Hepatocyte (in vitro differentiated cells): ENCODE results near the gene ITPR2. TPM values are rescaled to one million over a fixed set of nuclear protein-coding genes. Genes with fewer than 3 reads are reported as not detected.

Source experiments
- DNase-seq: peaks from one replicate; pipeline ENCODE4 v3.0.0-alpha.2; 2016; ENCODE audit warnings: low spot score
- H2AFZ ChIP-seq: fragments of 200-600 bp; sonication (generic); 2 replicates; pipeline ENCODE4 v1.6.0; 2016; ENCODE audit warnings: antibody characterized with exemption, mild to moderate bottlenecking
- H3K27ac ChIP-seq: fragments of 200-600 bp; sonication (generic); 2 replicates; pipeline ENCODE4 v1.5.1; 2016; ENCODE audit warnings: mild to moderate bottlenecking
- H3K27me3 ChIP-seq: fragments of 200-600 bp; sonication (generic); 2 replicates; pipeline ENCODE4 v1.6.1; 2016
- H3K36me3 ChIP-seq: fragments of 200-600 bp; sonication (generic); replicated peaks from 2 replicates; pipeline ENCODE4 v1.5.1; 2016; ENCODE audit warnings: low read depth; ENCODE audit not compliant: insufficient read depth
- H3K4me1 ChIP-seq: fragments of 200-600 bp; sonication (generic); 2 replicates; pipeline ENCODE4 v1.5.1; 2016; ENCODE audit warnings: mild to moderate bottlenecking, moderate library complexity; ENCODE audit not compliant: insufficient read depth
- H3K4me2 ChIP-seq: fragments of 200-600 bp; sonication (generic); 2 replicates; pipeline ENCODE4 v1.6.0; 2016
- H3K4me3 ChIP-seq: fragments of 200-600 bp; sonication (generic); 2 replicates; pipeline ENCODE4 v1.5.1; 2016; ENCODE audit warnings: mild to moderate bottlenecking
- H3K79me2 ChIP-seq: fragments of 200-600 bp; sonication (generic); 2 replicates; pipeline ENCODE4 v1.6.0; 2017; ENCODE audit warnings: mild to moderate bottlenecking
- H3K9me2 ChIP-seq: fragments of 200-600 bp; sonication (generic); replicated peaks from 2 replicates; pipeline ENCODE4 v1.6.0; 2017; ENCODE audit warnings: mild to moderate bottlenecking; ENCODE audit not compliant: insufficient read depth
- H3K9me3 ChIP-seq: fragments of 200-600 bp; sonication (generic); 2 replicates; pipeline ENCODE4 v1.5.1; 2016; ENCODE audit warnings: low read depth, mild to moderate bottlenecking
- H4K20me1 ChIP-seq: fragments of 200-600 bp; sonication (generic); 2 replicates; pipeline ENCODE4 v1.6.0; 2016; ENCODE audit warnings: mild to moderate bottlenecking; ENCODE audit not compliant: insufficient read depth, poor library complexity, severe bottlenecking
- CTCF ChIP-seq: fragments of 200-600 bp; sonication (generic); IDR thresholded peaks from 2 replicates; pipeline ENCODE4 v1.5.1; 2016; ENCODE audit warnings: antibody characterized with exemption, mild to moderate bottlenecking; ENCODE audit not compliant: poor library complexity
- EZH2 ChIP-seq: fragments of 200-600 bp; sonication (generic); IDR thresholded peaks from 2 replicates; pipeline ENCODE4 v1.6.1; 2016; ENCODE audit warnings: antibody characterized with exemption, mild to moderate bottlenecking, borderline replicate concordance
- EZH2phosphoT487 ChIP-seq: fragments of 200-600 bp; sonication (generic); IDR thresholded peaks from one replicate; pipeline ENCODE4 v1.6.1; 2018; ENCODE audit warnings: antibody characterized with exemption, mild to moderate bottlenecking, low read depth, moderate library complexity; ENCODE audit not compliant: unreplicated experiment, severe bottlenecking
- WGBS: methylation state at CpG from one replicate; pipeline ENCODE4 v1.1.6; 2016; ENCODE audit warnings: low lambda C conversion rate; ENCODE audit errors: missing lambda C conversion rate; 5-methylcytosine and 5-hydroxymethylcytosine counted together
- polyA plus RNA-seq: library from polyadenylated mRNA; unstranded; fragments of >200 nt; fragmentation: Nextera tagmentation; extraction: Ambion mirVana; gene quantifications from 2 replicates; pipeline ENCODE4 v1.2.1, GENCODE V29; 2016
- total RNA-seq: library from RNA; depleted of rRNA; stranded (reverse); fragments of >200 nt; gene quantifications from 2 replicates; pipeline ENCODE4 v1.2.3, GENCODE V29; 2014

Gene ITPR2
- total and polyA plus RNA-seq, 2 experiments from 2014 or later, result 22.0 to 51.4 TPM

DNA sequence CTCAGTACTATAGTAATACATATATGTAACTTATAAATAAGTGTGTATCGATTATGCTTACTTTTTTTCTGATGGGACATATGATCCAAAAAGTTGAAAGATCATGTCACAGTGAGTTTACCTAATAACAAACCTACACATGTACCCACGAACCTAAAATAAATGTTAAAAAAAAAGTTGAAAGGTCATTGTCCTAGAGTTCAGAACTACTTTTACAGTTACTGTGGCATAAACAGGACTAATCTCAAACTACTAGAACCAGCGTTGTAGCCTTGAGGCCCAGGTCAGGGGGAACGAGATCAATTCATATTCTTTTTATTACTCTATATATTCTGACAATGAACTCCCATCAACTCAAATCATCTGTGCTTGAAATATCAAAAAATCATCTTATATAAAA lies 81.8 kb downstream of the ITPR2 start:
- Histone ChIP-seq H3K27me3 (no peaks in the 10 kb centered on the region), H3K9me2 (no peaks in the 10 kb centered on the region), H3K36me3 (no peaks in the 10 kb centered on the region), H3K79me2 (peaks cover 23% of the 10 kb centered on the region), H4K20me1 (no peaks in the 10 kb centered on the region), H3K27ac (no peak overlapping the region), H3K4me1 (peaks cover 10% of the 10 kb centered on the region), H3K9me3 (peaks cover 15% of the 10 kb centered on the region), H3K4me2 (no peak overlapping the region), H2AFZ (no peak overlapping the region), H3K4me3 (no peak overlapping the region)
- 89% methylated on average over 4 of the region's 4 CpGs for WGBS
- no peak for TF ChIP-seq EZH2
- no peak for TF ChIP-seq CTCF
- TF ChIP-seq EZH2phosphoT487, result no peak
- no peak for DNase-seq

DNA sequence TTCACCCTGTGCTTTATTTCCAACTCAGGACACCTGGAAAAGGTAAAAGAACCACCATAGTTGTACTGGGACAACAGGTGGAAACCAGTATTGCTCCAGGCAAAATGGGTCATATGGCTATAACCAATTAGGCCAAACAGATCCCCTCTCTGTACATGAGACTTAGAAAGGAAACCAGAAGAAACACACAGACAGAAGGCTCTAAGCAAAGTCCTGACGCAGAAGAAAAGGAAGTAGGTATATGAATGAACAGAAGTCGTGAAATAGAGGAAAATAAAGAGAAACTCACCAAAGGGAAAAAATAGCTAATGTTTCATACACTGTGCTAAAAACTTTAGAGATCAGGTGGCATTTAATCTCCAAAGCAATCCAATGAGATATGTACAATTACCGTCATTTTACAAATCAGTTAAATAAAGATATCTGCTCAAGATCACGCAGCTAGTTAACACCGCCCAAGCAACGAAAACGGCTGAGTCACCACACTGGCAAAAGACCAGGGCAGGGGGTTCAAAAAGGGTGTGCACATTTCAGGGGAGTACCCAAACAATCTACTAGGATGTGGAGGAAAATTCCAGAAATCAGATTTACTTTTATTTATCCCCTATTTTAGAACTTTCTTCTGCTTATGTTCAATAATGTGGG lies 82.3 kb downstream of the ITPR2 start:
- no peak overlapping the region for H3K27ac ChIP-seq
- H3K4me1 ChIP-seq, result peaks cover 10% of the 10 kb centered on the region
- no peaks in the 10 kb centered on the region for H3K36me3 ChIP-seq
- H3K27me3 ChIP-seq, result no peaks in the 10 kb centered on the region
- no peak overlapping the region for H3K4me3 ChIP-seq
- H4K20me1 ChIP-seq, result no peaks in the 10 kb centered on the region
- H3K9me3 ChIP-seq, result peaks cover 12% of the 10 kb centered on the region
- TF ChIP-seq EZH2 (no peak), EZH2phosphoT487 (no peak)
- no peaks in the 10 kb centered on the region for H3K9me2 ChIP-seq
- H3K79me2 ChIP-seq, result peaks cover 23% of the 10 kb centered on the region
- DNase-seq, result no peak
- WGBS, result 95% methylated on average over 7 of the region's 7 CpGs
- H2AFZ ChIP-seq, result no peak overlapping the region
- no peak overlapping the region for H3K4me2 ChIP-seq

- H3K4me1 ChIP-seq, result peaks cover 12% of the 10 kb centered on the region
- H3K27ac ChIP-seq, result peak overlapping the region; percentile 53
- no peak overlapping the region for H2AFZ ChIP-seq
- no peaks in the 10 kb centered on the region for H3K9me2 ChIP-seq
- H3K4me3 ChIP-seq, result no peak overlapping the region
- DNase-seq, result no peak
- no peaks in the 10 kb centered on the region for H4K20me1 ChIP-seq
- H3K4me2 ChIP-seq, result peak overlapping the region; percentile 35
- H3K36me3 ChIP-seq, result no peaks in the 10 kb centered on the region
- TF ChIP-seq EZH2 (no peak), EZH2phosphoT487 (no peak), CTCF (no peak)
- H3K79me2 ChIP-seq, result peaks cover 23% of the 10 kb centered on the region
- no peaks in the 10 kb centered on the region for H3K27me3 ChIP-seq
- H3K9me3 ChIP-seq, result peaks cover 3% of the 10 kb centered on the region
These were observed 83.2 kb downstream of the ITPR2 start for GRCh38 chr12:26749781-26750180.

DNA sequence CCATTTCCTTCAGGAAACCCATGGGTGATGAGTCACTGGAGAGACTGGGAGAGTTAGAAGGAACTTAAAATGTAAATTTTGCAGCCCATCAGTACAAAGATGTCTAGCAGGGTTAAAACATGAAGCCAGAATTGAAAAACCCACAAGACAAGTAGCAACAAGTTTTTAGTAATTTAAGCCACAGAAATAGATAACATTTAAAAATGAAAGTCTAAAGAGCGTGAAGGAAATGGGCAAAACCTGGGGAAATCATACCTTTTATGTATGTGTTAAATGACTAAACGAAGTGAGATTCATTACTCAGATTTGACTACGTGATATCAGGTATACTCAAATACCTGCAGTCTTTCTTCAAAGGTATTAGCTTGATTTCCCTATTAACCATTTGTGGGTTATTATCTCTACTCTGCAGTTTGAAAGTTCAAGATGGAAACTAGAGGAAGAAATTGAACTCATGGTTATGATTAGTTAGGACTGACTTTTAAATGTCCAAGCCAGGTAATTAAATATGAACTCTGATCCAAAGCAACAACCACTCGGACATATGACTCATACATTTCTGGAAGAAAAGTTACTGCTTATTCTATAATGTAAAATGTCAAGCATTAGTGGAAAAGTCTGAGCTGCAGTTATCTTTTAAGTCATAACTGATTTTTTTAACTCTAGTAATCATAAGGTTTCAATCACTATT lies 84.1 kb downstream of the ITPR2 start:
- Histone ChIP-seq H3K36me3 (no peaks in the 10 kb centered on the region), H3K79me2 (peaks cover 26% of the 10 kb centered on the region), H3K9me2 (no peaks in the 10 kb centered on the region), H2AFZ (no peak overlapping the region), H3K27ac (peak overlapping the region; percentile 53), H3K4me1 (peaks cover 18% of the 10 kb centered on the region), H3K27me3 (no peaks in the 10 kb centered on the region), H3K4me3 (no peak overlapping the region), H3K9me3 (no peaks in the 10 kb centered on the region), H4K20me1 (no peaks in the 10 kb centered on the region), H3K4me2 (peak overlapping the region; percentile 35)
- no peak for DNase-seq
- TF ChIP-seq EZH2 (no peak), CTCF (no peak), EZH2phosphoT487 (no peak)
- 66% methylated on average over 4 of the region's 4 CpGs for WGBS
